HG02938 (cell line): ENCODE results near the gene USH1G.
A peak's percentile ranks its signal among the peaks of the same experiment; 100 is the strongest.
"Not testable (repeated sequence)": the region's sequence is repeated elsewhere in the genome, so short reads cannot be mapped to it uniquely, and the experiment has no call there.

Source experiments
- ATAC-seq: cut with Tn5 transposase; IDR thresholded peaks from one replicate; pipeline ENCODE4 v1.9.1; 2021; ENCODE audit warnings: mild to moderate bottlenecking, moderate library complexity; ENCODE audit not compliant: unreplicated experiment

Gene USH1G

GRCh38 chr17:74877592-74878548 is 45.2 kb downstream of the USH1G start:
- ATAC-seq, result no peak

GRCh38 chr17:74875977-74876593 is 47.0 kb downstream of the USH1G start:
- no peak for ATAC-seq

GRCh38 chr17:74875155-74875976 is 47.7 kb downstream of the USH1G start:
- ATAC-seq, result no peak

GRCh38 chr17:74874615-74875037 is 48.4 kb downstream of the USH1G start:
- ATAC-seq, result no peak

DNA sequence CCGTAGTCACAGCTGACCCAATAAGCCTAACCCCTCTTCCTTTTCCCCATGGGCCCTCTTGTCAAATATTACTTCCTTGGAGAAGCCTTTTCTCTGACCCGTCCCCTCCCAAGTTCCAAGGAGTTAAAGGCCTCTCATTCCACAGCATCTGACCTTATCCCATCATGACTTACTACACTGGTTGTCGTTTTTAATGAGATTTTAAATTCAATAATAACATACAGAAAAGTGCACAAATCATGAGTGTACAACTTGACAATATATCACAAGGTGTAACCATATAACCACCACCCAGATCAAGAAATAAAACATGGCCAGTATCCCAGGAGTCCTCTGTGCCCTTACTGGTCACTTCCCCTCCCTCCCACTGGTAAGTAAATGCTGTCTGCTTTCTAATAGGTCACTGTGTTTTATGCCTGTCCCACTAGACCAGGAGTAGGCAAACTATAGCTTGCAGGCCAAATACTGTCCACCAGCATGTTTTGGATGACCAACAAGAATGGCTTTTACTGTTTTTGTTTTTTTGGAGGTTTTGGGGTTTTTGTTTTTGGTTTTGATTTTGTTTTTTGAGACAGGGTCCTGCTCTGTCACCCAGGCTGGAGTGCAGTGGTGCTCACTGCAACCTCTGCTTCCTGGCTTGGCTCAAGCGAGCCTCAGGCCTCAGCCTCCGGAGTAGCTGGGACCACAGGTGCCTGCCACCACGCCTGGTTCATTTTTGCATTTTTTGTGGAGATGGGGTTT is 49.0 kb downstream of the USH1G start:
- ATAC-seq, result no peak

DNA sequence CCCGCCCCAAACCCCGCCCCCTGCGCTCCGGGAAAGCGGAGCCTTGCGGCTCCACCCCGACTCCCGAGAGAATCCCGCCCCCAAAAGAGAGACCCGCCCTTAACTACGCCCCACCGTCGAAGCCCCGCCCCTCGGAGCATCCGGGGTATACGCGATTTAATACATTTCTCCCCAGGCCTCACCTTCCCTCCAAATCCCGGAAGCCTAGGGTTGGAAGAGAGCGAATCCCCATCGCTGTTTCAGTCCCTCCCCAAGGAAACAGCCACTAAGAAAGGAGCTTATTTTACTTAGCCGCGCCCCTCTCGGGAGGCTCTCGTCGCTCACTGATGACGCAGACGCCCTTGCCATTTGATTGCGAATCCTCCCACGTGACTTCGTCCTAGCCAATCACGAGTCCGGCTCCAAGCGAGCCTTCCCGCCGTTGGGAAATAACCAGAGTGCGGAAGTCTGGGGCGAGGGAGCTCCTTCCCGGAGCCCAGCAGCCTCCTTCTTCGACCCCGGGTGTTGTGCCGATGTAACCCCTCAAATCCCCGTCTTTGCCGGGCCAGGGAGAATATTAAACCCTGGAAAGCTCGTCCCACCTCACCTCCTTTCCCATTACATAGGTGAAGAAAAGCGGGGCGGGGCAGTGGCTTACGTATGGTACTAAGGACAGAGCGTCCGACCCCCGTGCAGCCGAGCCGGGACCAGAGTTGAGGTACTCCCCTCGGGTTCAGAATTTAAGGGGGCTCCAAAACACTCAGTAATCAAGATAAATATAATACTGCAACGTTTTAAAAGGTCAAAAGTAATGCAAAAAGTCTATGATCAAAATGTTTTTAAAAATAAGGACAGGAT is 49.8 kb downstream of the USH1G start:
- peak; percentile 95 for ATAC-seq

DNA sequence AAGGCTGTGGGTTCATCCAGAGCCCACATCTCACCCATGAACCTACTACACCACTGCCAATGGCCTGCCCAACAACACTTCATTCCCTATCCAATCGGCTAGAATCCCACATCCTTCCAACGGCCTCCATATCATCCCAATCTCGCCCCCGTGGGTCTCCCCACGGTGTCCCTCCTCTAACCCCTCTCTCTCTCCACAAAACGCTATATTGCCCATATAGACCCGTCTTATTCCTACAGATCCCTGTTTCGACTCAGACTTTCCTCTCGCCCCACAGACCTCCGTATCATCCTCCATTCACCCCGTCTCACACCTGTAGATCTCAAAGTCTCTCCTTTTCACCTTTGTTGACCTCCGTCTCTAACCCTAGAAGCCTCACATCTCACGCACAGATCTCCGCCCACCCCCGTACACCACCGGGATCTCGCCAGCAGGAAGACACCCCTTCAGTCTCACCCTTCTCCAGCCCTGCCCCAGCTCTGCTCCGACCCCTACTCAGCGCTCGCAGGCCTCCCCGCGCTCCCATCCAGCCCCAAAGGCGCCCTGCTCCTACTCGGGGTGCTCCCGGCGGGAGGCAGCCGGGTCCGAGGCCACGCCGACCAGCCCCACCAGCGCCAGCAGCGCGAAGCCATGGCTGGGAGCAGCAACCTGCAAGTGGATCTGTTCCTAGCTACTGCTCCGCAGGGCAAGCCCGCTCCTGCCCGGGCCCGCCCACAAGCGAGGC is 50.6 kb downstream of the USH1G start, which contains the start of gene FDXR:
FDXR (minus strand) TSS at position 682 of the 724 bp plus-strand sequence; CDS start at position 632, 50 bp downstream.
- peak; percentile 23 for ATAC-seq

GRCh38 chr17:74871356-74872076 is 51.5 kb downstream of the USH1G start:
- no peak for ATAC-seq

DNA sequence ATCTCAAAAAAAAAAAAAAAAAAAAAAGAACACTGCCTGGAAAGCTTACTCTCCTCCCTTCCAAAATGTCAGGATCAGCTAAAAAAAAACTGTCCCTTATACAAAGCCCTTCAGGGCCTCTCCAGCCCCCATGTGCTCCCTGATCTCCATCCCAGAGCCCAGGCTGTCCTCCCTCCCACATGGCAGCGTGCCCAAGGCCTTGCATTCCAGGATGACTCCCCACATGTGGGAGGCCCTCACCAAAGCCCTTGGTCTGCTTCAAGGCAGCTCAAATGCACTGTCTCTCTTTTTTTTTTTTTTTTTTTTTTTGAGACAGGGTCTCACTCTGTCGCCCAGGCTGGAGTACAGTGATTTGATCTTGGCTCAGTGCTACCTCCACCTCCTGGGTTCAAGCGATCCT is 52.5 kb downstream of the USH1G start:
- no peak for ATAC-seq

GRCh38 chr17:74870028-74870427 is 53.0 kb downstream of the USH1G start:
- ATAC-seq, result not testable (repeated sequence)

DNA sequence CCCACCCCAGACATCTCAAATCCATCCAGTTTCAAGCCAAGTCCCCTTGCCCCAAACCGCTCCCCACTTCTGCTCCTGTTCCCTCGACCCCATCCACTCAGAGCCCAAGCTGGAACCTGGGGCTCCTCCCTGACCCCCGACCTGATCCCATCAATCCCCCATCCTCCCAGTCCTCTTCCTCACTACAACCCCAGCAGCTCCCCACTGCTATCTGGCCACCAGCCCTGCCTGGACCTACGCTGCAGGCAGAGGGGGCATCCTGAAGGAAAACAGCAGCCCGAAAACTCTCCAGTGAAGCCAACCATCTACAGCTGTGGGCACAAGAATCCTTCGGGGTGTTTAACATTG is 54.2 kb downstream of the USH1G start:
- no peak for ATAC-seq

DNA sequence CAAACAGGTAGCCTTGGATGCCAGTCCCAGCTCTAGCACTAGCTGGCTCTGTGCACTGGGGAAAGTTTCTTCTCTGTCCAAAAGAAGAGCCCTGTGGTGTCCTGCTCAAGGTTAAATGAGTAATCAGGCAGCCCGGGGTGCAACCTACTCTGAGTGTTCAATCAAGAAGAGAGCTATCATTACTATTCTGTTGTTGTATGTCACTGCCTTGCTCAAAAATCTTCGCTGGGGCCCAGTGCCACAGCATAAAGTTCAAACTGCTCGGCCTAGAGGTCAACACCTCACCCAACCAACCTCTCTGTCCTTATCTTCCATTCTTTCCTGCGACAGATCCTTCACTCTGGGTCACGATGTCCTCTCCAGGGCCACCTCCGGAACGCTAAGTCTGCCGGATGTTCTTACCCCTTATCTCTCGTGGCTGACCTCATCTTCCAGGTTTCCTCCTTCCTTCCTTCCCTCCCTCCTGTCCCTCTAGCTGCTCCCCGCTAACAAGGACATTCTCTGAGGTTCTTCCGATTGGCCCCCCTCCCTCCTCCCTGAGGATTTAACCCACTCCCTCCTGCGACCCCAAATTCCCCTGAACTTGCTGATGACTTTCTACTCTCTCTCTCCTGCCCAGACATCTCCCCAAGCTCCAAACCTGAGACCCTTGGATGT is 54.7 kb downstream of the USH1G start:
- no peak for ATAC-seq

DNA sequence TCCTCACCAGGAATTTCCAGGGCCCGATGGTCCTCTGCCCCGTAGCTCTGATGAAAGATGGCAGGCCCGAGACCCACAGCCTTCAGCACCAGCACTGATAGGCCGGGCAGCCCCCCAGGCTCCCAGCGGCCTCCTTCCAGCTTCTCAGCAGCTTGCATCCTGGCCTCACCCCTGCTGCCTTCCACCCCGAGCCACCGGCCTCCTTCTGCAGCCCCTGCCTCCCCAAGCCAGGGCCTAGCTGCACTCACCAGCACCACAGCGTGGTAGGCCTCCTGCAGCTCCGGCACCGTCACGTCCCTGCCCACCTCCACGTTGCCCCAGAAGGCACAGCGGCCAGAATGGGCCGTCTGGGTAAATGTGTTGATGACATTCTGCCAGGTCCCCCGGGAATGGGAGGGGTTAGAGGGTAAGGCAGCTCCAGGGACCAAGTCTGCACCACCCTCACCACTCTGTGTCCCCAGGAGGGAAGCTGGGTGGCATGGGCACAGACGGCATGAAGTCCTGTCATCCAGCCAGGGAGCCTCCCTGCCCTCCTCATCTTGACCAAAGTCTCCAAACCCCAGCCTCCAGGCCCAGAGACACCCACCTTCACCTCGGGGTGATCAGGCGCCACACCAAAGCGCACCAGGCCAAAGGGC is 56.7 kb downstream of the USH1G start:
- ATAC-seq, result no peak
